ENCODE data around the gene GPS2.
A peak's percentile ranks its signal among the peaks of the same experiment; 100 is the strongest.

The GPS2 gene

GRCh38 chr17:7312432-7313087 is 2.6 kb downstream of the GPS2 start:
- TF ChIP-seq CTCF (IDR thresholded peaks at IDR 0.05; ENCODE audit: borderline replicate concordance, control extremely low read depth, extremely low read depth, insufficient read depth, missing control alignments): no peak
- DNase-seq (ENCODE audit: low spot score): no peak
- in situ Hi-C loops (cut with MboI; ENCODE audit: low sequenced_read_pairs, unreplicated experiment): no loop called here

DNA sequence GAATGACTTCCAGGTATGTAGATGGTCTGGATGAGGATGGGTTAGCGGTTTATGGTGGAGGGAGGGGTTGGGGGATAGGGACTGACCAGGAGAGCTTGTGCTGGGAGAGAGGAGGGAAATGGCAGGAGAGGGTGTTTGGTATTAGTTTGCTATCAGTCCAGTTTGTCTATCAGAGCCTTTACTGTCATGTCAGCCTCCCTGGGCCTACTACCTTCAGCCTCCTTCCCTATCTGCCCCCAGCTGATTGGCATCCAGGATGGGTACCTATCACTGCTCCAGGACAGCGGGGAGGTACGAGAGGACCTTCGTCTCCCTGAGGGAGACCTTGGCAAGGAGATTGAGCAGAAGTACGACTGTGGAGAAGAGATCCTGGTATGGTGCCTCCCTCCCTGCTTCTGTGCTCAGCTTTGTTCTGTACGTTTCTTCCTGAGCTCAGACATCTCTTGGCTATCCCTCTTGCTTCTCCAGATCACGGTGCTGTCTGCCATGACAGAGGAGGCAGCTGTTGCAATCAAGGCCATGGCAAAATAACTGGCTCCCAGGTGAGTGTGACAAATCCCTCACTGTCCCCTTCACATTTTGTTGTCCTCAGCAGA is 4.0 kb downstream of the GPS2 start:
- no peak for TF ChIP-seq CTCF (IDR thresholded peaks at IDR 0.05; ENCODE audit: borderline replicate concordance, control extremely low read depth, extremely low read depth, insufficient read depth, missing control alignments)
- in situ Hi-C loops (cut with MboI; ENCODE audit: low sequenced_read_pairs, unreplicated experiment): no loop called here
- no peak for DNase-seq (ENCODE audit: low spot score)

DNA sequence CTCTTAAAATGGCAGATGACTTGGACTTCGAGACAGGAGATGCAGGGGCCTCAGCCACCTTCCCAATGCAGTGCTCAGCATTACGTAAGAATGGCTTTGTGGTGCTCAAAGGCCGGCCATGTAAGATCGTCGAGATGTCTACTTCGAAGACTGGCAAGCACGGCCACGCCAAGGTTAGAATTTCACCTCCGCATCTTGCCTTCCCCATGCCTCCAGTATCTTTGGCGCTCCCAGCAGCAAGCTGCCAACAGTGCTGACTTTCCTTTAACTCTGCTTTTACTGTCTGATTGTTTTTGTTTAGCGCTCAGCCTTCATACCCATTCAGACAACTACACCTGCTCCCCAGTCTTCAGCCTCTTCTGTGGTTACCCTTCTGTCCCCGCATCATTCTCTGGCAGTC is 5.5 kb downstream of the GPS2 start:
- in situ Hi-C loops (cut with MboI; ENCODE audit: low sequenced_read_pairs, unreplicated experiment): no loop called here
- TF ChIP-seq CTCF (IDR thresholded peaks at IDR 0.05; ENCODE audit: borderline replicate concordance, control extremely low read depth, extremely low read depth, insufficient read depth, missing control alignments): no peak
- no peak for DNase-seq (ENCODE audit: low spot score)

DNA sequence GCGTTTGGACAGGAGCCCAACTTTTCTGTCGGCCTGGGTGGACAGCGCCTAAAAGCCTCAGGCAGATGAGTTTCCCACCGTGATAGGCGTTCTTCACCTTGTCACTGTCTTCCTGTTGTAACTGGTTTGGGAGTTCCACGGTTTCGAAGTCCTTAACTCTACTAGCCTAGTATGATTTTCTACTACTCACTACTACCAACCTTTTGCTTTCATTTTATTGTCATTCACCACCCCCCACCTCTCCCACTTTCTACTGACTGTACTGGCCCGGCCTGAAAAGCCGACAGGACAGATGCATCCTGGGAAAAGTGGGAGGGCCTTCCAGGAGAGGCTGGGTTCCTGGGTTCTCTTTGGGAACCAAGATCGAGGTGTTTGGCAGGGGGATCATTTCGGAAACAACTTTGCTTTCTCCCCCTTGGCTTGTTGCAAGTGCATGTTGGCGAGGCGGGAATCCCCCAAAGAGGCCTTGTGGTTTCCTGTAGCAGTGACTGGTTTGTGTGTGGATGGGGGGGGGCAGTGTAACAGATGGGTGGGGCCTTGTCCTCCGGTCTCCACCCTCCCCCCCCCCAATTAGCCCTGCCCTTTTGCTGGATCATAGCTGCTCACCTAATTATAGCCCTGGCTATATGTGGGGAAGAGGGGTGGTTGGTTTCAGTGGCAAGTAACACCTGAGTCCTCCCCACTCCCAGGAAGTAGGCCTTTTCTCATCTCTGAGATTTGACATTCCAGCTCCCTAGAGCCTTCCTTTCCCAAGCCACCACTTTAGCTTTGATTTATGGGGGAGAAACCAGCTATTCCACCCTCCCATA is 6.3 kb downstream of the GPS2 start:
- in situ Hi-C loops (cut with MboI; ENCODE audit: low sequenced_read_pairs, unreplicated experiment): no loop called here
- TF ChIP-seq CTCF (IDR thresholded peaks at IDR 0.05; ENCODE audit: borderline replicate concordance, control extremely low read depth, extremely low read depth, insufficient read depth, missing control alignments): no peak
- DNase-seq (ENCODE audit: low spot score): peak; percentile 79

- in situ Hi-C loops (cut with MboI; ENCODE audit: low sequenced_read_pairs, unreplicated experiment): no loop called here
- TF ChIP-seq CTCF (IDR thresholded peaks at IDR 0.05; ENCODE audit: borderline replicate concordance, control extremely low read depth, extremely low read depth, insufficient read depth, missing control alignments): no peak
- DNase-seq (ENCODE audit: low spot score): no peak
Observed at GRCh38 chr17:7307686-7308624, 7.2 kb downstream of the GPS2 start.
